Measurements from ENCODE around the gene LDLRAD3.

LDLRAD3 gene

GRCh38 chr11:36098087-36098486, 154.2 kb downstream of the LDLRAD3 start:
- no peaks in the 10 kb centered on the region for H3K9me3 Mint-ChIP-seq
- TF ChIP-seq CTCF (IDR thresholded peaks at IDR 0.05; ENCODE audit: unreplicated experiment in 3 of 3): no peak

GRCh38 chr11:36098853-36099375, 155.1 kb downstream of the LDLRAD3 start:
- H3K36me3 Mint-ChIP-seq (ENCODE audit: low read depth): peaks cover 80% of the 10 kb centered on the region
- H3K27ac Mint-ChIP-seq: no peak overlapping the region
- TF ChIP-seq CTCF (IDR thresholded peaks at IDR 0.05; ENCODE audit: unreplicated experiment in 3 of 3): no peak
- peaks cover 34% of the 10 kb centered on the region for H3K4me1 Mint-ChIP-seq
- no peaks in the 10 kb centered on the region for H3K9me3 Mint-ChIP-seq
- H3K27me3 Mint-ChIP-seq (ENCODE audit: low read depth): no peaks in the 10 kb centered on the region
- H3K4me3 Mint-ChIP-seq: no peak overlapping the region

More at GRCh38 chr11:36098087-36098486, 154.2 kb downstream of the LDLRAD3 start:
- H3K4me3 Mint-ChIP-seq: no peak overlapping the region
- H3K36me3 Mint-ChIP-seq (ENCODE audit: low read depth): peaks cover 82% of the 10 kb centered on the region
- peak overlapping the region in 1 of 3 experiments; percentile 37 for H3K27ac Mint-ChIP-seq
- peaks cover 34% of the 10 kb centered on the region for H3K4me1 Mint-ChIP-seq
- no peaks in the 10 kb centered on the region for H3K27me3 Mint-ChIP-seq (ENCODE audit: low read depth)

GRCh38 chr11:36101466-36101865, 157.6 kb downstream of the LDLRAD3 start:
- H3K27ac Mint-ChIP-seq: no peak overlapping the region
- no peaks in the 10 kb centered on the region for H3K9me3 Mint-ChIP-seq
- H3K4me3 Mint-ChIP-seq: no peak overlapping the region
- peaks cover 77% of the 10 kb centered on the region for H3K36me3 Mint-ChIP-seq (ENCODE audit: low read depth)
- H3K27me3 Mint-ChIP-seq (ENCODE audit: low read depth): no peaks in the 10 kb centered on the region
- peaks cover 52% of the 10 kb centered on the region for H3K4me1 Mint-ChIP-seq
- TF ChIP-seq CTCF (IDR thresholded peaks at IDR 0.05; ENCODE audit: unreplicated experiment in 3 of 3): no peak

- Mint-ChIP-seq H3K27me3 (ENCODE audit: low read depth) (no peaks in the 10 kb centered on the region), H3K36me3 (ENCODE audit: low read depth) (peaks cover 64% of the 10 kb centered on the region), H3K27ac (no peak overlapping the region), H3K9me3 (no peaks in the 10 kb centered on the region), H3K4me1 (peaks cover 39% of the 10 kb centered on the region), H3K4me3 (no peak overlapping the region)
- TF ChIP-seq CTCF (IDR thresholded peaks at IDR 0.05; ENCODE audit: unreplicated experiment in 3 of 3): no peak
Observed at GRCh38 chr11:36102868-36103267, 159.0 kb downstream of the LDLRAD3 start.

- Mint-ChIP-seq H3K4me1 (peaks cover 36% of the 10 kb centered on the region), H3K27me3 (ENCODE audit: low read depth) (no peaks in the 10 kb centered on the region), H3K9me3 (no peaks in the 10 kb centered on the region), H3K27ac (peak overlapping the region in 1 of 3 experiments; percentile 86), H3K4me3 (no peak overlapping the region), H3K36me3 (ENCODE audit: low read depth) (peaks cover 58% of the 10 kb centered on the region)
- no peak for TF ChIP-seq CTCF (IDR thresholded peaks at IDR 0.05; ENCODE audit: unreplicated experiment in 3 of 3)
Observed at GRCh38 chr11:36103933-36104530, 160.2 kb downstream of the LDLRAD3 start.

GRCh38 chr11:36104660-36104992, 160.8 kb downstream of the LDLRAD3 start:
- peaks cover 36% of the 10 kb centered on the region for H3K4me1 Mint-ChIP-seq
- peak overlapping the region; percentile 77 to 86 (median 85) for H3K27ac Mint-ChIP-seq
- H3K4me3 Mint-ChIP-seq: no peak overlapping the region
- H3K36me3 Mint-ChIP-seq (ENCODE audit: low read depth): peaks cover 52% of the 10 kb centered on the region
- H3K27me3 Mint-ChIP-seq (ENCODE audit: low read depth): no peaks in the 10 kb centered on the region
- H3K9me3 Mint-ChIP-seq: no peaks in the 10 kb centered on the region
- no peak for TF ChIP-seq CTCF (IDR thresholded peaks at IDR 0.05; ENCODE audit: unreplicated experiment in 3 of 3)

All from nephron (organoid).